Gastroesophageal sphincter (tissue), 4 donors: Measurements from ENCODE around the gene RB1. TPM values are rescaled to one million over a fixed set of nuclear protein-coding genes. Genes with fewer than 3 reads are reported as not detected.
A peak's percentile ranks its signal among the peaks of the same experiment; 100 is the strongest.

ENCODE experiments used
- ATAC-seq: fragments of 150-250 bp; one replicate; pipeline ENCODE4 v1.9.1; 2016; ENCODE audit warnings: mild to moderate bottlenecking, moderate library complexity
- H3K27ac ChIP-seq, 4 donors: fragments of 200-600 bp; sonication (generic) in 3 of 4; 1 replicate in 3 of 4; 2 replicates in 1 of 4; pipeline ENCODE4 v1.5.1; 2016 to 2019
- H3K27me3 ChIP-seq: fragments of 200-600 bp; sonication (generic); one replicate; pipeline ENCODE4 v1.5.1; 2019
- H3K36me3 ChIP-seq, 2 donors: fragments of 200-600 bp; sonication (generic); one replicate each; pipeline ENCODE4 v1.5.1; 2019; ENCODE audit warnings: control low read depth in 1 of 2
- H3K4me1 ChIP-seq, 3 donors: fragments of 200-600 bp; sonication (generic); 1 replicate in 2 of 3; 2 replicates in 1 of 3; pipeline ENCODE4 v1.5.1; 2016 to 2019; ENCODE audit warnings: control low read depth in 2 of 3
- H3K4me3 ChIP-seq, 2 donors: fragments of 200-600 bp; sonication (generic); one replicate each; pipeline ENCODE4 v1.5.1; 2019; ENCODE audit warnings: mild to moderate bottlenecking in 1 of 2, moderate library complexity in 1 of 2
- H3K9me3 ChIP-seq, 3 donors: fragments of 200-600 bp; sonication (generic); one replicate each; pipeline ENCODE4 v1.5.1; 2017 to 2019; ENCODE audit warnings: control low read depth in 2 of 3
- EP300 ChIP-seq: sonication (generic); formaldehyde crosslinking; IDR thresholded peaks from one replicate; pipeline ENCODE4 v1.6.1; 2017; ENCODE audit warnings: antibody characterized with exemption, mild to moderate bottlenecking
- POLR2A ChIP-seq, 2 donors: fragments of 450-650 bp; IDR thresholded peaks; one replicate each; pipeline ENCODE4 v1.6.1; 2017; ENCODE audit warnings: antibody characterized with exemption in 2 of 2, mild to moderate bottlenecking in 2 of 2, moderate library complexity in 1 of 2
- POLR2AphosphoS5 ChIP-seq: sonication (generic); formaldehyde crosslinking; IDR thresholded peaks from one replicate; pipeline ENCODE4 v1.6.1; 2017; ENCODE audit warnings: antibody characterized with exemption
- WGBS, 2 donors: methylation state at CpG; one replicate each; pipeline ENCODE4 v1.1.5; 2018; ENCODE audit warnings: low coverage in 1 of 2; 5-methylcytosine and 5-hydroxymethylcytosine counted together
- total RNA-seq, 4 donors: library from RNA; depleted of rRNA; stranded (reverse); fragments of >200 nt; gene quantifications; one replicate each; pipeline ENCODE4 v1.1.0, GENCODE V29; 2016
- TF ChIP-seq, protein P1 (sequence below), 4 experiments: fragments of 200-600 bp in 2 of 4; fragments of 450-650 bp in 2 of 4; sonication (generic) in 1 of 4; IDR thresholded peaks; one replicate each; pipeline ENCODE4 v1.5.1; 2017 to 2019; ENCODE audit warnings: antibody characterized with exemption in 4 of 4, mild to moderate bottlenecking in 2 of 4, moderate library complexity in 2 of 4

RB1 gene
- total RNA-seq, 4 donors from 2014 or later, result 26.5 to 37.2 (median 29.4) TPM

GRCh38 chr13:48511621-48512230 is 208.2 kb downstream of the RB1 start:
- no peaks in the 10 kb centered on the region for H3K9me3 ChIP-seq
- TF ChIP-seq POLR2AphosphoS5, result no peak
- TF ChIP-seq, protein P1, sequence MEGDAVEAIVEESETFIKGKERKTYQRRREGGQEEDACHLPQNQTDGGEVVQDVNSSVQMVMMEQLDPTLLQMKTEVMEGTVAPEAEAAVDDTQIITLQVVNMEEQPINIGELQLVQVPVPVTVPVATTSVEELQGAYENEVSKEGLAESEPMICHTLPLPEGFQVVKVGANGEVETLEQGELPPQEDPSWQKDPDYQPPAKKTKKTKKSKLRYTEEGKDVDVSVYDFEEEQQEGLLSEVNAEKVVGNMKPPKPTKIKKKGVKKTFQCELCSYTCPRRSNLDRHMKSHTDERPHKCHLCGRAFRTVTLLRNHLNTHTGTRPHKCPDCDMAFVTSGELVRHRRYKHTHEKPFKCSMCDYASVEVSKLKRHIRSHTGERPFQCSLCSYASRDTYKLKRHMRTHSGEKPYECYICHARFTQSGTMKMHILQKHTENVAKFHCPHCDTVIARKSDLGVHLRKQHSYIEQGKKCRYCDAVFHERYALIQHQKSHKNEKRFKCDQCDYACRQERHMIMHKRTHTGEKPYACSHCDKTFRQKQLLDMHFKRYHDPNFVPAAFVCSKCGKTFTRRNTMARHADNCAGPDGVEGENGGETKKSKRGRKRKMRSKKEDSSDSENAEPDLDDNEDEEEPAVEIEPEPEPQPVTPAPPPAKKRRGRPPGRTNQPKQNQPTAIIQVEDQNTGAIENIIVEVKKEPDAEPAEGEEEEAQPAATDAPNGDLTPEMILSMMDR (IDR thresholded peaks at IDR 0.05), result no peak
- no peak for TF ChIP-seq EP300
- no peak for TF ChIP-seq POLR2A (IDR thresholded peaks at IDR 0.05)
- H3K36me3 ChIP-seq, result peaks cover 0 to 46% of the 10 kb centered on the region in 2 donors
- no peak overlapping the region for H3K27ac ChIP-seq
- WGBS, 2 donors, result 51 to 65% methylated on average over 6 to 10 of the region's 10 CpGs
- H3K4me1 ChIP-seq, result peaks cover 0 to 4% (median 0%) of the 10 kb centered on the region in 3 donors
- no peak overlapping the region for H3K4me3 ChIP-seq
- no peaks in the 10 kb centered on the region for H3K27me3 ChIP-seq
- no peak for ATAC-seq

GRCh38 chr13:48514793-48515192 is 211.2 kb downstream of the RB1 start:
- Histone ChIP-seq H3K36me3 (peaks cover 0 to 45% of the 10 kb centered on the region in 2 donors), H3K4me1 (peaks cover 0 to 4% (median 0%) of the 10 kb centered on the region in 3 donors), H3K27ac (no peak overlapping the region), H3K27me3 (no peaks in the 10 kb centered on the region), H3K4me3 (no peak overlapping the region), H3K9me3 (no peaks in the 10 kb centered on the region)
- 90 to 93% methylated on average over 3 to 4 of the region's 4 CpGs for WGBS, 2 donors
- ATAC-seq, result no peak
- TF ChIP-seq EP300 (no peak), POLR2A (IDR thresholded peaks at IDR 0.05) (no peak), POLR2AphosphoS5 (no peak)
- TF ChIP-seq, protein P1 (IDR thresholded peaks at IDR 0.05), result no peak

GRCh38 chr13:48515732-48516131 is 212.2 kb downstream of the RB1 start:
- Histone ChIP-seq H3K4me3 (no peak overlapping the region), H3K9me3 (no peaks in the 10 kb centered on the region), H3K27me3 (no peaks in the 10 kb centered on the region), H3K36me3 (peaks cover 0 to 40% of the 10 kb centered on the region in 2 donors), H3K4me1 (peaks cover 0 to 4% (median 0%) of the 10 kb centered on the region in 3 donors), H3K27ac (peak overlapping the region in 1 of 4 donors; percentile 27)
- no peak for ATAC-seq
- no peak for TF ChIP-seq POLR2AphosphoS5
- TF ChIP-seq EP300, result no peak
- no peak for TF ChIP-seq POLR2A (IDR thresholded peaks at IDR 0.05)
- TF ChIP-seq, protein P1 (IDR thresholded peaks at IDR 0.05), result no peak
- 73 to 80% methylated on average over 1 to 4 of the region's 6 CpGs for WGBS, 2 donors

DNA sequence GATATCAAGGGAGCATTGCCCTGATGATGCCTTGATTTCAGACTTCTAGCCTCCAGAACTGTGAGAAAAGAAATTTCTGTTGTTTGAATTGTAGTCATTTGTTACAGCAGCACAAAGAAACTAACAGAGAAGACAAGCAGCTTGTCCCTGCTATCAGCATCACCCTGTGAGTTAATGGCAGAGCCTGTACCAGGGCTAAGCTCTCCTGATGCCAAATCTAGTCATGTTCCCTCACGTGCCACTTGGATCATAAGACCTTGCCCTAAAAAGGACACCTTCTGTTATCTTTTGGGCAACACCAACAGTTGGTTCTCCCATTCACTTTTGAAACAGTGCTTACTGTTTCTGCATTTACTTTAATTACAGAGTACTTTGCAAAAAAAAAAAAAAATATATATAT is 214.5 kb downstream of the RB1 start:
- no peak overlapping the region for H3K4me3 ChIP-seq
- peaks cover 0 to 19% of the 10 kb centered on the region in 2 donors for H3K36me3 ChIP-seq
- no peak for ATAC-seq
- H3K9me3 ChIP-seq, result no peaks in the 10 kb centered on the region
- 78 to 80% methylated on average over 1 of the region's 1 CpG for WGBS, 2 donors
- peaks cover 0 to 4% (median 0%) of the 10 kb centered on the region in 3 donors for H3K4me1 ChIP-seq
- H3K27ac ChIP-seq, result no peak overlapping the region
- no peaks in the 10 kb centered on the region for H3K27me3 ChIP-seq
- no peak for TF ChIP-seq EP300
- TF ChIP-seq POLR2AphosphoS5, result no peak
- TF ChIP-seq, protein P1 (IDR thresholded peaks at IDR 0.05), result no peak

GRCh38 chr13:48526286-48526685 is 222.7 kb downstream of the RB1 start:
- no peak for ATAC-seq
- H3K4me1 ChIP-seq, result peaks cover 0 to 8% (median 0%) of the 10 kb centered on the region in 3 donors
- no peaks in the 10 kb centered on the region for H3K9me3 ChIP-seq
- H3K4me3 ChIP-seq, result no peak overlapping the region
- H3K36me3 ChIP-seq, result no peaks in the 10 kb centered on the region
- no peak overlapping the region for H3K27ac ChIP-seq
- no peaks in the 10 kb centered on the region for H3K27me3 ChIP-seq
- WGBS, 2 donors, result 92 to 96% methylated on average over 4 to 9 of the region's 10 CpGs
- TF ChIP-seq, protein P1 (IDR thresholded peaks at IDR 0.05), result no peak
- no peak for TF ChIP-seq POLR2A (IDR thresholded peaks at IDR 0.05)
- no peak for TF ChIP-seq EP300
- no peak for TF ChIP-seq POLR2AphosphoS5
